ENCODE measurements around the gene F11R.

F11R gene

DNA sequence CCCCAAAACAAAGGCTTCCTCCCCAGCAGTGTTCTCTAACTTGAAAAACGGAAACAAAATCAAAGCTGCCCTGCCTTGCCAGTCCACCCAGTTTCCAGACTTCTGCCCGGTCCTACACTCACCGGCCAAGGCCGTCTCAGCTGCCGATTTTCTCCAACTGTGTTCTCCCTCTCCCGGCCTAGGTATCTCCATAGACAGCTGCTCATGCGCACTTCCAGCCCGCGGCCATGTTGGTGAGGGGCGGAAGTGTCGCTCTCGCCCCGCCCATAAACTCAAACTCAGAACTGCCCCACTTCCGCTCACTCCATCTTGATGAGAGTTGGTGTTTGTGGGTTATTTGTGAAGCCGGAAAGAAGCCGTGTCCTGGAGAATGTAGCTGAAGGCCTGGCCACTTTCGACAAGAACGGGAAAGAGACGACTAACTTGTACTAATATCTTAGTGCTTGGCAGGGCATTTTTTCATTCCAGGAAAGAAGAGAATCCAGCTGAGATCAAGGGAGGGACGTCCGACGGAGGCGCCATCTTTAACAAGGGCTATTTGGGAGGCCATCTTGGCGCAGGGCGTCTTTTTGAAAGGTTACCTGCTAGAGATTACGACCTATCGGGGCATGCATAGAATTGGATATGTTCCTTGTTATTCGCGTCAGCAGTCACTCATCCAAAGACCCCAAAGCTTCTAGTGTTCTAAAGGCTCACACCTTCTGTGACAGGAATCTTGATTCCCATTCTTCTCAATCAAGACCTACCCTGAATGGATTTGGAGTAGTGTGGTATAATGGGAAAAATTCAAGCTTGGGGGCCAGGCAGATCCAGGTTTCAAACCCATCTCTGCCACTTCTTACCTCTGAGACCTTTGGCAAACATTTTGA lies 25.0 kb upstream of the F11R start, which contains the start of gene USF1 (continued):
- TF ChIP-seq, protein P1, sequence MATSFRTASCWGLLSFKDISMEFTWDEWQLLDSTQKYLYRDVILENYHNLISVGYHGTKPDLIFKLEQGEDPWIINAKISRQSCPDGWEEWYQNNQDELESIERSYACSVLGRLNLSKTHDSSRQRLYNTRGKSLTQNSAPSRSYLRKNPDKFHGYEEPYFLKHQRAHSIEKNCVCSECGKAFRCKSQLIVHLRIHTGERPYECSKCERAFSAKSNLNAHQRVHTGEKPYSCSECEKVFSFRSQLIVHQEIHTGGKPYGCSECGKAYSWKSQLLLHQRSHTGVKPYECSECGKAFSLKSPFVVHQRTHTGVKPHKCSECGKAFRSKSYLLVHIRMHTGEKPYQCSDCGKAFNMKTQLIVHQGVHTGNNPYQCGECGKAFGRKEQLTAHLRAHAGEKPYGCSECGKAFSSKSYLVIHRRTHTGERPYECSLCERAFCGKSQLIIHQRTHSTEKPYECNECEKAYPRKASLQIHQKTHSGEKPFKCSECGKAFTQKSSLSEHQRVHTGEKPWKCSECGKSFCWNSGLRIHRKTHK (tag by site-specific recombination; IDR thresholded peaks at IDR 0.05), result no peak
- TF ChIP-seq ZBTB20 (tag by site-specific recombination; IDR thresholded peaks at IDR 0.05) (no peak), PRDM1 (tag by site-specific recombination; IDR thresholded peaks at IDR 0.05) (no peak), SP2 (tag by site-specific recombination; IDR thresholded peaks at IDR 0.05) (peak; percentile 84), KLF10 (tag by site-specific recombination; IDR thresholded peaks at IDR 0.05) (no peak), ZNF112 (tag by site-specific recombination; IDR thresholded peaks at IDR 0.05) (no peak), MEIS1 (CRISPR knock-in tag; IDR thresholded peaks at IDR 0.05; ENCODE audit: borderline replicate concordance) (no peak), SP7 (tag by site-specific recombination; IDR thresholded peaks at IDR 0.05) (peak; percentile 46; the same call in 1 of the 2 replicates), ZBTB8A (tag by site-specific recombination; IDR thresholded peaks at IDR 0.05) (peak; percentile 78), ZXDB (tag by site-specific recombination; IDR thresholded peaks at IDR 0.05) (peak; percentile 92), ZNF558 (tag by site-specific recombination; IDR thresholded peaks at IDR 0.05) (0 out of 2 replicates have a peak, but pooled peaks have one; percentile 19), ZNF175 (tag by site-specific recombination; IDR thresholded peaks at IDR 0.05) (no peak), ZNF530 (tag by site-specific recombination; IDR thresholded peaks at IDR 0.05; ENCODE audit: low read depth) (no peak), SCRT2 (tag by site-specific recombination; IDR thresholded peaks at IDR 0.05) (no peak), ZNF544 (tag by site-specific recombination; IDR thresholded peaks at IDR 0.05) (no peak), SALL2 (tag by site-specific recombination; IDR thresholded peaks at IDR 0.05; ENCODE audit: borderline replicate concordance) (no peak), ZFP69B (tag by site-specific recombination; IDR thresholded peaks at IDR 0.05) (0 out of 2 replicates have a peak, but pooled peaks have one; percentile 12)
- TF ChIP-seq, protein P2, sequence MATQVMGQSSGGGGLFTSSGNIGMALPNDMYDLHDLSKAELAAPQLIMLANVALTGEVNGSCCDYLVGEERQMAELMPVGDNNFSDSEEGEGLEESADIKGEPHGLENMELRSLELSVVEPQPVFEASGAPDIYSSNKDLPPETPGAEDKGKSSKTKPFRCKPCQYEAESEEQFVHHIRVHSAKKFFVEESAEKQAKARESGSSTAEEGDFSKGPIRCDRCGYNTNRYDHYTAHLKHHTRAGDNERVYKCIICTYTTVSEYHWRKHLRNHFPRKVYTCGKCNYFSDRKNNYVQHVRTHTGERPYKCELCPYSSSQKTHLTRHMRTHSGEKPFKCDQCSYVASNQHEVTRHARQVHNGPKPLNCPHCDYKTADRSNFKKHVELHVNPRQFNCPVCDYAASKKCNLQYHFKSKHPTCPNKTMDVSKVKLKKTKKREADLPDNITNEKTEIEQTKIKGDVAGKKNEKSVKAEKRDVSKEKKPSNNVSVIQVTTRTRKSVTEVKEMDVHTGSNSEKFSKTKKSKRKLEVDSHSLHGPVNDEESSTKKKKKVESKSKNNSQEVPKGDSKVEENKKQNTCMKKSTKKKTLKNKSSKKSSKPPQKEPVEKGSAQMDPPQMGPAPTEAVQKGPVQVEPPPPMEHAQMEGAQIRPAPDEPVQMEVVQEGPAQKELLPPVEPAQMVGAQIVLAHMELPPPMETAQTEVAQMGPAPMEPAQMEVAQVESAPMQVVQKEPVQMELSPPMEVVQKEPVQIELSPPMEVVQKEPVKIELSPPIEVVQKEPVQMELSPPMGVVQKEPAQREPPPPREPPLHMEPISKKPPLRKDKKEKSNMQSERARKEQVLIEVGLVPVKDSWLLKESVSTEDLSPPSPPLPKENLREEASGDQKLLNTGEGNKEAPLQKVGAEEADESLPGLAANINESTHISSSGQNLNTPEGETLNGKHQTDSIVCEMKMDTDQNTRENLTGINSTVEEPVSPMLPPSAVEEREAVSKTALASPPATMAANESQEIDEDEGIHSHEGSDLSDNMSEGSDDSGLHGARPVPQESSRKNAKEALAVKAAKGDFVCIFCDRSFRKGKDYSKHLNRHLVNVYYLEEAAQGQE (tag by site-specific recombination; IDR thresholded peaks at IDR 0.05), result no peak; the same call in 1 of the 2 replicates
- TF ChIP-seq, protein P3, sequence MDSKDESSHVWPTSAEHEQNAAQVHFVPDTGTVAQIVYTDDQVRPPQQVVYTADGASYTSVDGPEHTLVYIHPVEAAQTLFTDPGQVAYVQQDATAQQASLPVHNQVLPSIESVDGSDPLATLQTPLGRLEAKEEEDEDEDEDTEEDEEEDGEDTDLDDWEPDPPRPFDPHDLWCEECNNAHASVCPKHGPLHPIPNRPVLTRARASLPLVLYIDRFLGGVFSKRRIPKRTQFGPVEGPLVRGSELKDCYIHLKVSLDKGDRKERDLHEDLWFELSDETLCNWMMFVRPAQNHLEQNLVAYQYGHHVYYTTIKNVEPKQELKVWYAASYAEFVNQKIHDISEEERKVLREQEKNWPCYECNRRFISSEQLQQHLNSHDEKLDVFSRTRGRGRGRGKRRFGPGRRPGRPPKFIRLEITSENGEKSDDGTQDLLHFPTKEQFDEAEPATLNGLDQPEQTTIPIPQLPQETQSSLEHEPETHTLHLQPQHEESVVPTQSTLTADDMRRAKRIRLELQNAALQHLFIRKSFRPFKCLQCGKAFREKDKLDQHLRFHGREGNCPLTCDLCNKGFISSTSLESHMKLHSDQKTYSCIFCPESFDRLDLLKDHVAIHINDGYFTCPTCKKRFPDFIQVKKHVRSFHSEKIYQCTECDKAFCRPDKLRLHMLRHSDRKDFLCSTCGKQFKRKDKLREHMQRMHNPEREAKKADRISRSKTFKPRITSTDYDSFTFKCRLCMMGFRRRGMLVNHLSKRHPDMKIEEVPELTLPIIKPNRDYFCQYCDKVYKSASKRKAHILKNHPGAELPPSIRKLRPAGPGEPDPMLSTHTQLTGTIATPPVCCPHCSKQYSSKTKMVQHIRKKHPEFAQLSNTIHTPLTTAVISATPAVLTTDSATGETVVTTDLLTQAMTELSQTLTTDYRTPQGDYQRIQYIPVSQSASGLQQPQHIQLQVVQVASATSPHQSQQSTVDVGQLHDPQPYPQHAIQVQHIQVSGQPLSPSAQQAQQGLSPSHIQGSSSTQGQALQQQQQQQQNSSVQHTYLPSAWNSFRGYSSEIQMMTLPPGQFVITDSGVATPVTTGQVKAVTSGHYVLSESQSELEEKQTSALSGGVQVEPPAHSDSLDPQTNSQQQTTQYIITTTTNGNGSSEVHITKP (tag by site-specific recombination; IDR thresholded peaks at IDR 0.05), result no peak
- TF ChIP-seq, protein P4, sequence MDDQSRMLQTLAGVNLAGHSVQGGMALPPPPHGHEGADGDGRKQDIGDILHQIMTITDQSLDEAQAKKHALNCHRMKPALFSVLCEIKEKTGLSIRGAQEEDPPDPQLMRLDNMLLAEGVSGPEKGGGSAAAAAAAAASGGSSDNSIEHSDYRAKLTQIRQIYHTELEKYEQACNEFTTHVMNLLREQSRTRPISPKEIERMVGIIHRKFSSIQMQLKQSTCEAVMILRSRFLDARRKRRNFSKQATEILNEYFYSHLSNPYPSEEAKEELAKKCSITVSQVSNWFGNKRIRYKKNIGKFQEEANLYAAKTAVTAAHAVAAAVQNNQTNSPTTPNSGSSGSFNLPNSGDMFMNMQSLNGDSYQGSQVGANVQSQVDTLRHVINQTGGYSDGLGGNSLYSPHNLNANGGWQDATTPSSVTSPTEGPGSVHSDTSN (CRISPR knock-in tag; IDR thresholded peaks at IDR 0.05), result no peak
- TF ChIP-seq, protein P5, sequence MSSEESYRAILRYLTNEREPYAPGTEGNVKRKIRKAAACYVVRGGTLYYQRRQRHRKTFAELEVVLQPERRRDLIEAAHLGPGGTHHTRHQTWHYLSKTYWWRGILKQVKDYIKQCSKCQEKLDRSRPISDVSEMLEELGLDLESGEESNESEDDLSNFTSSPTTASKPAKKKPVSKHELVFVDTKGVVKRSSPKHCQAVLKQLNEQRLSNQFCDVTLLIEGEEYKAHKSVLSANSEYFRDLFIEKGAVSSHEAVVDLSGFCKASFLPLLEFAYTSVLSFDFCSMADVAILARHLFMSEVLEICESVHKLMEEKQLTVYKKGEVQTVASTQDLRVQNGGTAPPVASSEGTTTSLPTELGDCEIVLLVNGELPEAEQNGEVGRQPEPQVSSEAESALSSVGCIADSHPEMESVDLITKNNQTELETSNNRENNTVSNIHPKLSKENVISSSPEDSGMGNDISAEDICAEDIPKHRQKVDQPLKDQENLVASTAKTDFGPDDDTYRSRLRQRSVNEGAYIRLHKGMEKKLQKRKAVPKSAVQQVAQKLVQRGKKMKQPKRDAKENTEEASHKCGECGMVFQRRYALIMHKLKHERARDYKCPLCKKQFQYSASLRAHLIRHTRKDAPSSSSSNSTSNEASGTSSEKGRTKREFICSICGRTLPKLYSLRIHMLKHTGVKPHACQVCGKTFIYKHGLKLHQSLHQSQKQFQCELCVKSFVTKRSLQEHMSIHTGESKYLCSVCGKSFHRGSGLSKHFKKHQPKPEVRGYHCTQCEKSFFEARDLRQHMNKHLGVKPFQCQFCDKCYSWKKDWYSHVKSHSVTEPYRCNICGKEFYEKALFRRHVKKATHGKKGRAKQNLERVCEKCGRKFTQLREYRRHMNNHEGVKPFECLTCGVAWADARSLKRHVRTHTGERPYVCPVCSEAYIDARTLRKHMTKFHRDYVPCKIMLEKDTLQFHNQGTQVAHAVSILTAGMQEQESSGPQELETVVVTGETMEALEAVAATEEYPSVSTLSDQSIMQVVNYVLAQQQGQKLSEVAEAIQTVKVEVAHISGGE (tag by site-specific recombination; conservative IDR thresholded peaks at IDR 0.05; ENCODE audit: low read depth), result peak; percentile 89
- TF ChIP-seq, protein P6, sequence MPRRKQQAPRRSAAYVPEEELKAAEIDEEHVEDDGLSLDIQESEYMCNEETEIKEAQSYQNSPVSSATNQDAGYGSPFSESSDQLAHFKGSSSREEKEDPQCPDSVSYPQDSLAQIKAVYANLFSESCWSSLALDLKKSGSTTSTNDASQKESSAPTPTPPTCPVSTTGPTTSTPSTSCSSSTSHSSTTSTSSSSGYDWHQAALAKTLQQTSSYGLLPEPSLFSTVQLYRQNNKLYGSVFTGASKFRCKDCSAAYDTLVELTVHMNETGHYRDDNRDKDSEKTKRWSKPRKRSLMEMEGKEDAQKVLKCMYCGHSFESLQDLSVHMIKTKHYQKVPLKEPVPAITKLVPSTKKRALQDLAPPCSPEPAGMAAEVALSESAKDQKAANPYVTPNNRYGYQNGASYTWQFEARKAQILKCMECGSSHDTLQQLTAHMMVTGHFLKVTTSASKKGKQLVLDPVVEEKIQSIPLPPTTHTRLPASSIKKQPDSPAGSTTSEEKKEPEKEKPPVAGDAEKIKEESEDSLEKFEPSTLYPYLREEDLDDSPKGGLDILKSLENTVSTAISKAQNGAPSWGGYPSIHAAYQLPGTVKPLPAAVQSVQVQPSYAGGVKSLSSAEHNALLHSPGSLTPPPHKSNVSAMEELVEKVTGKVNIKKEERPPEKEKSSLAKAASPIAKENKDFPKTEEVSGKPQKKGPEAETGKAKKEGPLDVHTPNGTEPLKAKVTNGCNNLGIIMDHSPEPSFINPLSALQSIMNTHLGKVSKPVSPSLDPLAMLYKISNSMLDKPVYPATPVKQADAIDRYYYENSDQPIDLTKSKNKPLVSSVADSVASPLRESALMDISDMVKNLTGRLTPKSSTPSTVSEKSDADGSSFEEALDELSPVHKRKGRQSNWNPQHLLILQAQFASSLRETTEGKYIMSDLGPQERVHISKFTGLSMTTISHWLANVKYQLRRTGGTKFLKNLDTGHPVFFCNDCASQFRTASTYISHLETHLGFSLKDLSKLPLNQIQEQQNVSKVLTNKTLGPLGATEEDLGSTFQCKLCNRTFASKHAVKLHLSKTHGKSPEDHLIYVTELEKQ (tag by site-specific recombination; IDR thresholded peaks at IDR 0.05; ENCODE audit: borderline replicate concordance), result no peak
